Esophagus squamous epithelium (tissue), 5 donors: ENCODE results near the gene RHOBTB1. TPM values are rescaled to one million over a fixed set of nuclear protein-coding genes. Genes with fewer than 3 reads are reported as not detected.

Source experiments
- DNase-seq: peaks from one replicate; lab custom pipeline; 2025; lab: John Stamatoyannopoulos, UW
- H3K27ac ChIP-seq, 4 donors: fragments of 200-600 bp; sonication (generic); one replicate each; pipeline ENCODE4 v1.5.1; 2016 to 2019; ENCODE audit warnings: mild to moderate bottlenecking in 1 of 4
- H3K27me3 ChIP-seq, 4 donors: fragments of 200-600 bp; sonication (generic); 1 replicate in 3 of 4; 2 replicates in 1 of 4; pipeline versions ENCODE4 v1.5.1 to v1.6.0; 2017 to 2021; ENCODE audit warnings: antibody characterized with exemption in 1 of 4
- H3K36me3 ChIP-seq, 3 donors: fragments of 200-600 bp; sonication (generic); one replicate each; pipeline ENCODE4 v1.5.1; 2016 to 2019
- H3K4me1 ChIP-seq, 3 donors: fragments of 200-600 bp; sonication (generic); one replicate each; pipeline ENCODE4 v1.5.1; 2017 to 2019
- H3K4me3 ChIP-seq, 4 donors: fragments of 200-600 bp; sonication (generic); 1 replicate in 3 of 4; 2 replicates in 1 of 4; pipeline ENCODE4 v1.5.1; 2016 to 2019; ENCODE audit warnings: mild to moderate bottlenecking in 2 of 4, moderate library complexity in 1 of 4
- H3K9me3 ChIP-seq, 3 donors: fragments of 200-600 bp; sonication (generic); one replicate each; pipeline ENCODE4 v1.5.1; 2016 to 2019
- POLR2A ChIP-seq, 4 donors: fragments of 450-650 bp; IDR thresholded peaks; one replicate each; pipeline ENCODE4 v1.6.1; 2017; ENCODE audit warnings: antibody characterized with exemption in 4 of 4, mild to moderate bottlenecking in 4 of 4, moderate library complexity in 3 of 4
- WGBS, 2 donors: methylation state at CpG; one replicate each; pipeline ENCODE4 v1.1.5; 2018; 5-methylcytosine and 5-hydroxymethylcytosine counted together
- intact Hi-C: fragments of 100-400 bp; cut with DNase I; formaldehyde crosslinking; loops from one replicate; pipeline ENCODE4 v1.15.0; 2022
- small RNA-seq, 4 donors: library from RNA; depleted of rRNA; stranded (forward); fragments of <200 nt; gene quantifications; one replicate each; pipeline ENCODE3, GENCODE V24; 2016
- total RNA-seq, 4 donors: library from RNA; depleted of rRNA; stranded (reverse); fragments of >200 nt; gene quantifications; one replicate each; pipeline ENCODE4 v1.1.0, GENCODE V29; 2016
- TF ChIP-seq, protein P1 (sequence below), 6 experiments: fragments of 450-650 bp in 4 of 6; fragments of 200-600 bp in 2 of 6; sonication (generic) in 2 of 6; IDR thresholded peaks; one replicate each; pipeline ENCODE4 v1.5.1; 2016 to 2019; ENCODE audit warnings: antibody characterized with exemption in 6 of 6, mild to moderate bottlenecking in 4 of 6, moderate library complexity in 4 of 6
- donor health status: DM: yes; HTN: yes; CAD: no.

The RHOBTB1 gene
- total RNA-seq, 4 donors from 2014 or later = 0.11 to 3.4 (median 1.4) TPM

DNA sequence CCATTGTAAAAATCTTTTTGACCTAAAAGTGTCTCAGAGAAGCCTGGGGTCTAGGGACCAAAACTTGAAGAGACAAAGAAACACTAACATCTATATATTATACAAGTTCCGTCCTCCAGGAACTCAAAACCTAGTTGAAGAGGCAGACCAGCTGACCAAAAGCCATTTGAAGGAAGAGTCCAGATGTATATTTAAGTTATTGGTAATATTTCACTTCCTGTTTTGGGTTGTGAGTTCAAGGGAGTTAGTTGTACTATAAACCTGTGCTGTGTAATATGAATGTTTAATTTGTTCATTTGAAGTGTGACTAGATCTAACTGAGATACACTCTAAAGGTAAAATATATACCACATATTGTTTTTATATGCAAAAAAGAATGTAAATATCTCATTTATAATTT is 120.7 kb downstream of the RHOBTB1 start:
- DNase-seq = no peak
- Histone ChIP-seq H3K4me1 (peaks cover 0 to 12% (median 0%) of the 10 kb centered on the region in 3 donors), H3K9me3 (no peaks in the 10 kb centered on the region), H3K27ac (no peak overlapping the region), H3K27me3 (no peaks in the 10 kb centered on the region), H3K4me3 (no peak overlapping the region), H3K36me3 (no peaks in the 10 kb centered on the region)
- WGBS, 2 donors = 75 to 85% methylated on average over 1 of the region's 1 CpG
- intact Hi-C loops = no loop called here
- no peak for TF ChIP-seq POLR2A (IDR thresholded peaks at IDR 0.05)
- TF ChIP-seq, protein P1, sequence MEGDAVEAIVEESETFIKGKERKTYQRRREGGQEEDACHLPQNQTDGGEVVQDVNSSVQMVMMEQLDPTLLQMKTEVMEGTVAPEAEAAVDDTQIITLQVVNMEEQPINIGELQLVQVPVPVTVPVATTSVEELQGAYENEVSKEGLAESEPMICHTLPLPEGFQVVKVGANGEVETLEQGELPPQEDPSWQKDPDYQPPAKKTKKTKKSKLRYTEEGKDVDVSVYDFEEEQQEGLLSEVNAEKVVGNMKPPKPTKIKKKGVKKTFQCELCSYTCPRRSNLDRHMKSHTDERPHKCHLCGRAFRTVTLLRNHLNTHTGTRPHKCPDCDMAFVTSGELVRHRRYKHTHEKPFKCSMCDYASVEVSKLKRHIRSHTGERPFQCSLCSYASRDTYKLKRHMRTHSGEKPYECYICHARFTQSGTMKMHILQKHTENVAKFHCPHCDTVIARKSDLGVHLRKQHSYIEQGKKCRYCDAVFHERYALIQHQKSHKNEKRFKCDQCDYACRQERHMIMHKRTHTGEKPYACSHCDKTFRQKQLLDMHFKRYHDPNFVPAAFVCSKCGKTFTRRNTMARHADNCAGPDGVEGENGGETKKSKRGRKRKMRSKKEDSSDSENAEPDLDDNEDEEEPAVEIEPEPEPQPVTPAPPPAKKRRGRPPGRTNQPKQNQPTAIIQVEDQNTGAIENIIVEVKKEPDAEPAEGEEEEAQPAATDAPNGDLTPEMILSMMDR (IDR thresholded peaks at IDR 0.05) = no peak

DNA sequence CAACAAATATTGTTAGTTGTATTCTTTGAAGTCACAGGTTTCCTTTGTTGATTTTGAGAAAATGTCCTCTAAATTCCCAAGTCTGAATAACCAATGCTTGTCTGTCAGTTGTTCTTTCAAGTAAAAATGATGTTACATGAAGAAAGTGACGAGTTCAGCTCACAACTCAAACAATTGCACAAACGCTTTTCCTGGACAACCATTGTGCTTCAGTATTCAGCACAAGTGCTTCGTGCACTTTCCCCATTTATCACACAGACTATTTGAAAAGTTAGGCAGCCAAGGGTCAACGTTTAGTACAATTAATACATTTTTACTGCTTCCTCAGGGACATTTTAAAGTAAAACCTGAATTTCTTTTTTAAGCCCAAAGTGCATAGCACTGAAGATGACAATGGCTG is 121.2 kb downstream of the RHOBTB1 start:
- Histone ChIP-seq H3K36me3 (no peaks in the 10 kb centered on the region), H3K27ac (no peak overlapping the region), H3K27me3 (no peaks in the 10 kb centered on the region), H3K9me3 (no peaks in the 10 kb centered on the region), H3K4me1 (peaks cover 0 to 17% (median 0%) of the 10 kb centered on the region in 3 donors), H3K4me3 (no peak overlapping the region)
- DNase-seq = no peak
- no peak for TF ChIP-seq POLR2A (IDR thresholded peaks at IDR 0.05)
- TF ChIP-seq, protein P1 (IDR thresholded peaks at IDR 0.05) = no peak
- intact Hi-C loops = no loop called here
- 56 to 74% methylated on average over 4 of the region's 4 CpGs for WGBS, 2 donors

DNA sequence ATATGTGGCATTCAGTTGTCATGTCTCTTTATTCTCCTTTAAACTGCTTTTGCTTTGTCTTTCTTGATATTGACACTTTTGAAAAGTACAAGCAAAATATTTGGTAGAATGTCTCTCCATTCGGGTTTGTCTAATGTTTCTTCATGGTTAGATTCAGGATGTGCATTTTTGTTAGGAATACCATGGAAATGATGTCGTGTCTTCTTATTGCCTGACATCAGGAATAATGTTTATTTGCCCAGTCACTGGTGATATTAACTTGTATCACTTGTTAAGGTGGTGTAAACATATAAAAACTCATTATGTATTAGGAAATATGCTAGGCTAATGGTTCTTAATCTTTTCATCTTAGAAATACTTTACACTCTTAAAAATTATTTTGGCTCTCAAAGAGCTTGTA is 122.3 kb downstream of the RHOBTB1 start:
- Histone ChIP-seq H3K27me3 (no peaks in the 10 kb centered on the region), H3K4me3 (no peak overlapping the region), H3K36me3 (no peaks in the 10 kb centered on the region), H3K4me1 (peaks cover 0 to 29% (median 4%) of the 10 kb centered on the region in 3 donors), H3K9me3 (no peaks in the 10 kb centered on the region), H3K27ac (no peak overlapping the region)
- intact Hi-C loops = no loop called here
- DNase-seq = no peak
- WGBS, 2 donors = 66 to 76% methylated on average over 2 of the region's 2 CpGs
- TF ChIP-seq, protein P1 (IDR thresholded peaks at IDR 0.05) = no peak
- no peak for TF ChIP-seq POLR2A (IDR thresholded peaks at IDR 0.05)

DNA sequence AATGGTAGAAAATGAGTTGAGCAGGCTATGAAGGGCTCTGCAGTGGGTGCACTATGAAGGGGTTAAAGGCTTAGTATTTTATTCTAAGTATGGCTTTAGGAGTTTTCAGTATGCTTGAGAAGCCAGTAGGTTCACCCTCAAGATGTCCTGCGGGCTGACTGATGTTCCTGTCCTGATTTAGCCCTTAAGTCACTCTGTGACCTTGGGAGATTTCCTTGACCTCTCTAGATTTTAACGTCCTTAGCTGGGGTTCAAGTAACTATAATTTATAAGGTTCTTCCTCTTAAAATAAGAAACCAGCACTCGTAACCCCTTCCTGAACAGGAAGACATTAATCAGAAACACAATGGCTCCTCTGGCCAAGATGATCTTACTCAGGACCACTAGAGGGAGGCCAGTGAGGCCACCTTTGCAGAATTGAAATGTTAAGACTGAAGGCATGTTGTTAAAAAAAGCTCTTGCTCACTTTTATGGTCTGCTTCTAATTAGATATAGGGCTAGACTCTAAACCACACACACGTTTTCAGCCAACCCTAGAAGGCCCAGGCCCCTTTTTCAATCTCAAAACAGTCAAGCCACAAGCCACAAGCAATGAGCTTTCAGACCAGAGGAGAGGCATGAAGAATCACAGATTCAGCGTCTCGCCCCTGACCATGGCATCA is 123.8 kb downstream of the RHOBTB1 start:
- H3K27ac ChIP-seq = no peak overlapping the region
- TF ChIP-seq, protein P1 (IDR thresholded peaks at IDR 0.05) = peak in 1 of 6 experiments; percentile 8
- no peak for TF ChIP-seq POLR2A (IDR thresholded peaks at IDR 0.05)
- H3K4me1 ChIP-seq = peaks cover 0 to 32% (median 4%) of the 10 kb centered on the region in 3 donors
- WGBS, 2 donors = 67 to 73% methylated on average over 5 to 6 of the region's 6 CpGs
- no peak for DNase-seq
- no peaks in the 10 kb centered on the region for H3K9me3 ChIP-seq
- intact Hi-C loops = no loop called here
- no peaks in the 10 kb centered on the region for H3K36me3 ChIP-seq
- no peak overlapping the region for H3K4me3 ChIP-seq
- no peaks in the 10 kb centered on the region for H3K27me3 ChIP-seq

Small RNA genes within 50 kb of the gene (small RNA-seq; reads per million reads assigned to genes)
- 0 to 0.30 (median 0) reads per million in 4 donors for gene RNU2-72P

Other genes starting within 250 kb of the RHOBTB1 start
- gene CDK1, start 165.7 kb downstream of the RHOBTB1 start, total RNA-seq = 10 to 100 TPM; 10.2 to 50.4 (median 31.0) TPM